ENCODE data around the gene DICER1.

DNA sequence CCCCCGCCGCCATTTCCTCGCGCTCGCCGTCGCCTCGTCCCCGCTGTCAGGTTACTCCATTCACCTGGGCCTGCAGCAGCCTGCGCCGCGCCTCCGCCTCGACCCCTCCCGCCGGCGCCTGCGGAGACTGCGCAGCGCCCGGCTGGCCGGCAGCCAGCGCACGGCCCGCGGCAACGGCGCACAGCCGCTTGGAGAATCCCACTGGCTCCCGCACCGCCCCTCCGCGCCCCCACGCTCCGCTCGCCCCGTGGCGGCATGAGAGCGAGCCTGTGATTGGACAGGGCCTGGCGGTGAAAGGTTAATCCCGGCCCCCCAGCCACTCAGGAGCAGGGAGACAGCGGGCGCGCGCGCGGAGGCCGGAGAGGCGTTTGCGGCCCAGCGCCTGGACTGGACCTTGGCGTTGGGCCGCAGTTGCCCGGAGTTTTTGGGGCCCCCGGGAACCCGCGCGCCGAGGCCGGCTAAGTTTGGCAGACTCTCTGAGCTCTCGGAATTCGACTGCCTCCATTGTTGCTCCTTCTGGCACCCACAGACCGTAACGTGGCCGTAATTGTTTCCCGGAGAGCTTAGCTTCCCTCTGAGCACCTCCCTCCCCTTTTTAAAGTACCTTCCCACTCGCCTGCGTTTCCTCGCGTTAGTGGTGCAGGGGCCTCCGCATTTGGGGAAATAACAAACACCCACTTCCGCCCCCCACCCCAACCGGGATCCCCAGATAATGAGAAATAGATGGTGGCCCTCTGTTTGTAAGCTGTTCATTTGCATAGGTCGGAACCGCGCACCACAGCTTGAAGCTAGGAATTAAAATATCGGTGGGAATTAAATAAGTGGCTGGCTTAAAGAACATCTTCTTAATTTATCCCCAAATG, at the start of gene DICER1:
- TF ChIP-seq POLR2A (conservative IDR thresholded peaks at IDR 0.05) (peak; percentile 68), ELF4 (CRISPR knock-in tag; IDR thresholded peaks at IDR 0.05) (no peak), BACH1 (tag; IDR thresholded peaks at IDR 0.05) (no peak), GABPB1 (CRISPR knock-in tag; IDR thresholded peaks at IDR 0.05) (no peak; the same call in 1 of the 2 replicates)

Data from K562 (cell line).